ENCODE measurements around the gene NADSYN1. TPM values are rescaled to one million over a fixed set of nuclear protein-coding genes. Genes with fewer than 3 reads are reported as not detected.

NADSYN1 gene
- total and polyA plus RNA-seq, 2 of the 13 experiments (the other 11 are each of a cell fraction or from before 2014, with no cell fraction given): 35.7 to 51.5 TPM

- no peak for TF ChIP-seq ZNF547 (CRISPR knock-in tag; IDR thresholded peaks at IDR 0.05)
- no peak for TF ChIP-seq ZNF670 (CRISPR knock-in tag; IDR thresholded peaks at IDR 0.05; ENCODE audit: borderline replicate concordance)
- TF ChIP-seq ZNF431 (CRISPR knock-in tag; IDR thresholded peaks at IDR 0.05; ENCODE audit: borderline replicate concordance, low read depth): no peak
- no peak for TF ChIP-seq ZKSCAN8 (CRISPR knock-in tag; IDR thresholded peaks at IDR 0.05; ENCODE audit: borderline replicate concordance)
- TF ChIP-seq ETV5 (CRISPR knock-in tag; IDR thresholded peaks at IDR 0.05; ENCODE audit: borderline replicate concordance): peak; percentile 55; the same call in 1 of the 2 replicates
- peak; percentile 61; the same call in 1 of the 2 replicates for TF ChIP-seq ZFP91 (CRISPR knock-in tag; IDR thresholded peaks at IDR 0.05; ENCODE audit: borderline replicate concordance)
- TF ChIP-seq ZNF232 (CRISPR knock-in tag; IDR thresholded peaks at IDR 0.05; ENCODE audit: borderline replicate concordance): 0 out of 2 replicates have a peak, but pooled peaks have one; percentile 49
- no peak for TF ChIP-seq ZSCAN5A (CRISPR knock-in tag; IDR thresholded peaks at IDR 0.05; ENCODE audit: borderline replicate concordance)
- TF ChIP-seq TP53 (CRISPR knock-in tag; conservative IDR thresholded peaks at IDR 0.05): no peak
- no peak for TF ChIP-seq CENPT (CRISPR knock-in tag; IDR thresholded peaks at IDR 0.05; ENCODE audit: low read depth)
- no peak for TF ChIP-seq ZNF740 (CRISPR knock-in tag; IDR thresholded peaks at IDR 0.05)
- peak; percentile 80; the same call in 1 of the 2 replicates for TF ChIP-seq ZNF430 (CRISPR knock-in tag; IDR thresholded peaks at IDR 0.05)
- TF ChIP-seq ZNF335 (CRISPR knock-in tag; IDR thresholded peaks at IDR 0.05): peak; percentile 2; the same call in 1 of the 2 replicates
- no peak for TF ChIP-seq JDP2 (CRISPR knock-in tag; IDR thresholded peaks at IDR 0.05; ENCODE audit: borderline replicate concordance)
- no peak for TF ChIP-seq SRF (IDR thresholded peaks at IDR 0.05; ENCODE audit: low read depth, low read length)
- TF ChIP-seq ZNF619 (CRISPR knock-in tag; IDR thresholded peaks at IDR 0.05): peak; percentile 29; the same call in 1 of the 2 replicates
- TF ChIP-seq ZNF326 (CRISPR knock-in tag; IDR thresholded peaks at IDR 0.05; ENCODE audit: borderline replicate concordance): no peak
- TF ChIP-seq SIN3A (IDR thresholded peaks at IDR 0.05; ENCODE audit: borderline replicate concordance, low read depth, low read length): peak; percentile 38; the same call in 1 of the 2 replicates
- TF ChIP-seq GFI1 (CRISPR knock-in tag; IDR thresholded peaks at IDR 0.05; ENCODE audit: borderline replicate concordance): no peak
- no peak for TF ChIP-seq RCOR2 (CRISPR knock-in tag; IDR thresholded peaks at IDR 0.05)
- TF ChIP-seq ZBTB39 (CRISPR knock-in tag; IDR thresholded peaks at IDR 0.05): no peak
- TF ChIP-seq ZNF577 (CRISPR knock-in tag; IDR thresholded peaks at IDR 0.05; ENCODE audit: borderline replicate concordance, low read depth): no peak
- peak; percentile 78 for TF ChIP-seq SRY (CRISPR knock-in tag; IDR thresholded peaks at IDR 0.05)
- TF ChIP-seq ESRRA (CRISPR knock-in tag; IDR thresholded peaks at IDR 0.05; ENCODE audit: low read depth): peak; percentile 80; the same call in 1 of the 2 replicates
- peak; percentile 12 for TF ChIP-seq POLR2G (IDR thresholded peaks at IDR 0.05; ENCODE audit: low read depth, low read length)
Observed at GRCh38 chr11:71433648-71434450, 19.2 kb upstream of the NADSYN1 start (continued).
